Osteocyte (in vitro differentiated cells): ENCODE results near the gene PRTFDC1. TPM values are rescaled to one million over a fixed set of nuclear protein-coding genes. Genes with fewer than 3 reads are reported as not detected.
"Not testable (repeated sequence)": the region's sequence is repeated elsewhere in the genome, so short reads cannot be mapped to it uniquely, and the experiment has no call there.

Experiments used
- DNase-seq: peaks from one replicate; pipeline ENCODE4 v3.0.0; 2021; ENCODE audit warnings: mixed read lengths; ENCODE audit not compliant: unreplicated experiment; ENCODE audit errors: extremely low spot score
- H3K27ac Mint-ChIP-seq: one replicate; pipeline ENCODE4 v1.8.0; 2021; ENCODE audit warnings: mild to moderate bottlenecking, mixed read lengths; ENCODE audit not compliant: unreplicated experiment
- H3K27me3 Mint-ChIP-seq: one replicate; pipeline ENCODE4 v1.8.0; 2021; ENCODE audit warnings: mixed read lengths; ENCODE audit not compliant: unreplicated experiment
- H3K36me3 Mint-ChIP-seq: one replicate; pipeline ENCODE4 v1.8.0; 2021; ENCODE audit warnings: mixed read lengths; ENCODE audit not compliant: unreplicated experiment
- H3K4me1 Mint-ChIP-seq: one replicate; pipeline ENCODE4 v1.8.0; 2021; ENCODE audit warnings: mixed read lengths; ENCODE audit not compliant: unreplicated experiment
- H3K4me3 Mint-ChIP-seq: one replicate; pipeline ENCODE4 v1.8.0; 2021; ENCODE audit warnings: mild to moderate bottlenecking, moderate library complexity, mixed read lengths; ENCODE audit not compliant: unreplicated experiment
- H3K9me3 Mint-ChIP-seq: one replicate; pipeline ENCODE4 v1.8.0; 2021; ENCODE audit warnings: mixed read lengths; ENCODE audit not compliant: unreplicated experiment
- total RNA-seq: library from RNA; stranded (reverse); gene quantifications from 2 replicates; pipeline ENCODE4 v1.2.1, GENCODE V29; 2021
- TF ChIP-seq, protein P1 (sequence below): fragments of 200-600 bp; sonication (generic); IDR thresholded peaks from 2 replicates; pipeline ENCODE4 v1.5.0; 2021; ENCODE audit warnings: antibody characterized with exemption, mild to moderate bottlenecking, moderate library complexity

Gene PRTFDC1
- total RNA-seq, 1 donor from 2014 or later = 4.4 TPM

GRCh38 chr10:24959382-24959730, 7.0 kb upstream of the PRTFDC1 start:
- no peaks in the 10 kb centered on the region for H3K9me3 Mint-ChIP-seq
- peak overlapping the region; percentile 96 for H3K27ac Mint-ChIP-seq
- no peak for DNase-seq
- no peaks in the 10 kb centered on the region for H3K36me3 Mint-ChIP-seq
- TF ChIP-seq, protein P1, sequence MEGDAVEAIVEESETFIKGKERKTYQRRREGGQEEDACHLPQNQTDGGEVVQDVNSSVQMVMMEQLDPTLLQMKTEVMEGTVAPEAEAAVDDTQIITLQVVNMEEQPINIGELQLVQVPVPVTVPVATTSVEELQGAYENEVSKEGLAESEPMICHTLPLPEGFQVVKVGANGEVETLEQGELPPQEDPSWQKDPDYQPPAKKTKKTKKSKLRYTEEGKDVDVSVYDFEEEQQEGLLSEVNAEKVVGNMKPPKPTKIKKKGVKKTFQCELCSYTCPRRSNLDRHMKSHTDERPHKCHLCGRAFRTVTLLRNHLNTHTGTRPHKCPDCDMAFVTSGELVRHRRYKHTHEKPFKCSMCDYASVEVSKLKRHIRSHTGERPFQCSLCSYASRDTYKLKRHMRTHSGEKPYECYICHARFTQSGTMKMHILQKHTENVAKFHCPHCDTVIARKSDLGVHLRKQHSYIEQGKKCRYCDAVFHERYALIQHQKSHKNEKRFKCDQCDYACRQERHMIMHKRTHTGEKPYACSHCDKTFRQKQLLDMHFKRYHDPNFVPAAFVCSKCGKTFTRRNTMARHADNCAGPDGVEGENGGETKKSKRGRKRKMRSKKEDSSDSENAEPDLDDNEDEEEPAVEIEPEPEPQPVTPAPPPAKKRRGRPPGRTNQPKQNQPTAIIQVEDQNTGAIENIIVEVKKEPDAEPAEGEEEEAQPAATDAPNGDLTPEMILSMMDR = no peak
- peaks cover 23% of the 10 kb centered on the region for H3K4me1 Mint-ChIP-seq
- H3K4me3 Mint-ChIP-seq = no peak overlapping the region
- no peaks in the 10 kb centered on the region for H3K27me3 Mint-ChIP-seq

- H3K4me3 Mint-ChIP-seq = peak overlapping the region; percentile 16
- H3K9me3 Mint-ChIP-seq = no peaks in the 10 kb centered on the region
- no peak for DNase-seq
- peaks cover 23% of the 10 kb centered on the region for H3K4me1 Mint-ChIP-seq
- TF ChIP-seq, protein P1 = no peak
- no peaks in the 10 kb centered on the region for H3K27me3 Mint-ChIP-seq
- no peaks in the 10 kb centered on the region for H3K36me3 Mint-ChIP-seq
- H3K27ac Mint-ChIP-seq = peak overlapping the region; percentile 96
These were observed 6.4 kb upstream of the PRTFDC1 start for GRCh38 chr10:24958721-24959381.

- DNase-seq = no peak
- H3K4me3 Mint-ChIP-seq = peak overlapping the region; percentile 16
- TF ChIP-seq, protein P1 = no peak
- H3K9me3 Mint-ChIP-seq = no peaks in the 10 kb centered on the region
- H3K4me1 Mint-ChIP-seq = peaks cover 28% of the 10 kb centered on the region
- H3K27ac Mint-ChIP-seq = peak overlapping the region; percentile 96
- H3K36me3 Mint-ChIP-seq = no peaks in the 10 kb centered on the region
- H3K27me3 Mint-ChIP-seq = no peaks in the 10 kb centered on the region
These were observed 5.8 kb upstream of the PRTFDC1 start for GRCh38 chr10:24958091-24958720.

GRCh38 chr10:24957624-24958051, 5.2 kb upstream of the PRTFDC1 start:
- H3K27me3 Mint-ChIP-seq, DNase-seq, H3K36me3 Mint-ChIP-seq, H3K9me3 Mint-ChIP-seq: not testable (repeated sequence)
- Mint-ChIP-seq H3K27ac (peak overlapping the region; percentile 96), H3K4me1 (peaks cover 33% of the 10 kb centered on the region), H3K4me3 (peak overlapping the region; percentile 11)

DNA sequence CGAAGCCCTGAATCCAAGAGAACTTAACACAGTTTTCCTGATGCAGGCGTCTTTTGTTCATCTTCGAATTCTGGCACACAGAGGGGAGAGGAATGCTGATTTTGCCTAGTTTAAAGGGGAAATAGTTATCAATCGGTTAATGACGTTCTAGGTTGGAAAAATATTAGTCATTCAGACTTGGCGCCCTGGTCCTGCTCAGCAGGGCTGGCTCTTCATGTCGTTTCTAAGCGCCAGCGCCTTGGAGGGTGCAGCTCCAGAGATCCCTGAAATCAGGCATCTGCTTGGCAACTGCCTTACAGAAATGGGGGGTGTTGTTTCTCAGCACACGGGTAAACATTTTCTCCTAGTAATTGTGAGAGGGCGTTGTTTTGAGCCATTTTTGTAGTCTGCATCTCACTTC, 1.3 kb upstream of the PRTFDC1 start:
- TF ChIP-seq, protein P1 = no peak
- H3K27ac Mint-ChIP-seq = peak overlapping the region; percentile 77
- DNase-seq = no peak
- no peaks in the 10 kb centered on the region for H3K27me3 Mint-ChIP-seq
- peaks cover 35% of the 10 kb centered on the region for H3K4me1 Mint-ChIP-seq
- H3K4me3 Mint-ChIP-seq = peak overlapping the region; percentile 71
- no peaks in the 10 kb centered on the region for H3K36me3 Mint-ChIP-seq
- H3K9me3 Mint-ChIP-seq = no peaks in the 10 kb centered on the region
